Endothelial cell of umbilical vein (primary cell): Measurements from ENCODE around the gene ABRAXAS1.

Experiments
- MYC ChIP-seq: IDR thresholded peaks from one replicate; pipeline ENCODE4 v1.6.1; 2011; ENCODE audit warnings: mild to moderate bottlenecking, low read depth, low read length
- POLR2A ChIP-seq: IDR thresholded peaks from 2 replicates; pipeline ENCODE4 v1.6.1; 2012; ENCODE audit warnings: low read depth, mild to moderate bottlenecking, control low read depth, low read length
- POLR2AphosphoS5 ChIP-seq: IDR thresholded peaks from 2 replicates; pipeline ENCODE4 v1.6.1; 2012; ENCODE audit warnings: low read depth, mild to moderate bottlenecking, control low read depth, low read length, moderate library complexity; ENCODE audit not compliant: insufficient read depth
- TF ChIP-seq, protein P1 (sequence below): IDR thresholded peaks from 2 replicates; pipeline ENCODE4 v1.6.1; 2011; ENCODE audit not compliant: insufficient read depth, insufficient read length
- TF ChIP-seq, protein P2 (sequence below), 2 donors: IDR thresholded peaks; 1 replicate in 1 of 2; 2 replicates in 1 of 2; pipeline ENCODE4 v1.5.1; 2011; ENCODE audit warnings: low read length in 2 of 2, mild to moderate bottlenecking in 2 of 2, moderate library complexity in 2 of 2, control low read depth in 1 of 2, inconsistent platforms in 1 of 2, low read depth in 1 of 2; ENCODE audit not compliant: insufficient read depth in 1 of 2; ENCODE audit errors: extremely low read depth in 1 of 2

DNA sequence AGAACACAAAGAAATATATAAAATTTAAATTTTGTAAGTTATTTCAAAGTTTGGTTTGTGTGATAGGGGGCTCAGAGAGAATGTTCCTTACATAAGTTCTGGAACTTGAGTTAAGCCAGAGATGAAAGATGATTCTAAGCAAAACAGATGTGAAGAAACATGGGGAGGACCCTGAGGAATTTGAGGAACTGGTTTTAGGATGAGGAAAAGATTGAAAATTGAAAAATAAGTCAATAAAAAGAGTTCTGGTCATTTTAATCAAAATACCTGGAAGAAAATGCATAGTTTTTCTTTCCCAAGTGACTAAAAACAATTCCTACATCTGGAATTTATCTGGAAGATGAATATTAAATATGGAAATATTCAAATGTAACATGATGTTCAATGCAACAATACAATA lies 66.7 kb downstream of the ABRAXAS1 start:
- no peak for TF ChIP-seq POLR2A
- TF ChIP-seq, protein P1, sequence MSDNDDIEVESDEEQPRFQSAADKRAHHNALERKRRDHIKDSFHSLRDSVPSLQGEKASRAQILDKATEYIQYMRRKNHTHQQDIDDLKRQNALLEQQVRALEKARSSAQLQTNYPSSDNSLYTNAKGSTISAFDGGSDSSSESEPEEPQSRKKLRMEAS = no peak
- TF ChIP-seq MYC = no peak
- TF ChIP-seq, protein P2, sequence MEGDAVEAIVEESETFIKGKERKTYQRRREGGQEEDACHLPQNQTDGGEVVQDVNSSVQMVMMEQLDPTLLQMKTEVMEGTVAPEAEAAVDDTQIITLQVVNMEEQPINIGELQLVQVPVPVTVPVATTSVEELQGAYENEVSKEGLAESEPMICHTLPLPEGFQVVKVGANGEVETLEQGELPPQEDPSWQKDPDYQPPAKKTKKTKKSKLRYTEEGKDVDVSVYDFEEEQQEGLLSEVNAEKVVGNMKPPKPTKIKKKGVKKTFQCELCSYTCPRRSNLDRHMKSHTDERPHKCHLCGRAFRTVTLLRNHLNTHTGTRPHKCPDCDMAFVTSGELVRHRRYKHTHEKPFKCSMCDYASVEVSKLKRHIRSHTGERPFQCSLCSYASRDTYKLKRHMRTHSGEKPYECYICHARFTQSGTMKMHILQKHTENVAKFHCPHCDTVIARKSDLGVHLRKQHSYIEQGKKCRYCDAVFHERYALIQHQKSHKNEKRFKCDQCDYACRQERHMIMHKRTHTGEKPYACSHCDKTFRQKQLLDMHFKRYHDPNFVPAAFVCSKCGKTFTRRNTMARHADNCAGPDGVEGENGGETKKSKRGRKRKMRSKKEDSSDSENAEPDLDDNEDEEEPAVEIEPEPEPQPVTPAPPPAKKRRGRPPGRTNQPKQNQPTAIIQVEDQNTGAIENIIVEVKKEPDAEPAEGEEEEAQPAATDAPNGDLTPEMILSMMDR (IDR thresholded peaks at IDR 0.05; ENCODE audit: extremely low read depth in 1 of 2, insufficient read depth in 1 of 2, low read depth in 1 of 2, low read length in 2 of 2) = no peak
- TF ChIP-seq POLR2AphosphoS5 = no peak
